ENCODE data around the gene VASN. TPM values are rescaled to one million over a fixed set of nuclear protein-coding genes. Genes with fewer than 3 reads are reported as not detected.

Gene VASN
- total RNA-seq, 1 experiment from 2014 or later: 5.4 TPM

GRCh38 chr16:4339909-4340308 is 31.7 kb upstream of the VASN start:
- no peaks in the 10 kb centered on the region for H3K9me3 ChIP-seq (ENCODE audit: low read depth, low read length, poor library complexity, severe bottlenecking)
- intact Hi-C loops (cut with micrococcal nuclease; ENCODE audit: unreplicated experiment): loop anchor here (10.0 kb wide), 1 partner anchor 145 kb away; no protein-coding TSS in a partner anchor
- no TSS peak for BruUV-seq (replicated peaks)
- TF ChIP-seq CTCF (conservative IDR thresholded peaks at IDR 0.05; ENCODE audit: low read depth, low read length) (peak; percentile 54), EZH2 (IDR thresholded peaks at IDR 0.05; ENCODE audit: borderline replicate concordance, low read depth, low read length, poor library complexity, severe bottlenecking) (no peak)
- ChIA-PET CTCF (interaction anchor here (0.6 to 1.4 kb wide), 6 partner anchors 11 to 69 kb away, joined by 3 to 15 read pairs (median 8); partner anchors contain the start of gene PAM16), POLR2A (ENCODE audit: low non-redundant PET) (interaction anchor here (0.6 kb wide), 2 partner anchors 14 to 242 kb away, joined by 10 read pairs; no protein-coding TSS in a partner anchor)
- no peaks in the 10 kb centered on the region for H3K27me3 ChIP-seq (replicated peaks; ENCODE audit: insufficient read depth, low read depth, low read length, poor library complexity)
- peak overlapping the region; percentile 53 for H3K27ac ChIP-seq (ENCODE audit: low read depth, low read length, poor library complexity, severe bottlenecking)
- peaks cover 23% of the 10 kb centered on the region for H3K4me1 ChIP-seq (ENCODE audit: insufficient read depth, low read length, poor library complexity, severe bottlenecking)
- DNase-seq (ENCODE audit: low spot score): peak; percentile 90
- H3K4me3 ChIP-seq (ENCODE audit: low read depth, low read length, poor library complexity, severe bottlenecking): no peak overlapping the region
- H3K36me3 ChIP-seq (ENCODE audit: insufficient read depth, low read length, poor library complexity, severe bottlenecking): peaks cover 30% of the 10 kb centered on the region

GRCh38 chr16:4340443-4340842 is 31.2 kb upstream of the VASN start:
- no TSS peak for BruUV-seq (replicated peaks)
- H3K4me3 ChIP-seq (ENCODE audit: low read depth, low read length, poor library complexity, severe bottlenecking): no peak overlapping the region
- TF ChIP-seq CTCF (conservative IDR thresholded peaks at IDR 0.05; ENCODE audit: low read depth, low read length) (no peak), EZH2 (IDR thresholded peaks at IDR 0.05; ENCODE audit: borderline replicate concordance, low read depth, low read length, poor library complexity, severe bottlenecking) (no peak)
- H3K4me1 ChIP-seq (ENCODE audit: insufficient read depth, low read length, poor library complexity, severe bottlenecking): peaks cover 23% of the 10 kb centered on the region
- H3K27ac ChIP-seq (ENCODE audit: low read depth, low read length, poor library complexity, severe bottlenecking): peak overlapping the region; percentile 45
- intact Hi-C loops (cut with micrococcal nuclease; ENCODE audit: unreplicated experiment): no loop called here
- no peaks in the 10 kb centered on the region for H3K27me3 ChIP-seq (replicated peaks; ENCODE audit: insufficient read depth, low read depth, low read length, poor library complexity)
- CTCF ChIA-PET: interaction anchor here (0.8 to 1.4 kb wide), 3 partner anchors 11 to 62 kb away, joined by 3 to 15 read pairs (median 6); partner anchors contain the start of gene PAM16
- H3K9me3 ChIP-seq (ENCODE audit: low read depth, low read length, poor library complexity, severe bottlenecking): no peaks in the 10 kb centered on the region
- POLR2A ChIA-PET (ENCODE audit: low non-redundant PET): interaction anchor here (0.6 kb wide), 1 partner anchor 242 kb away, joined by 10 read pairs; no protein-coding TSS in a partner anchor
- no peak for DNase-seq (ENCODE audit: low spot score)
- H3K36me3 ChIP-seq (ENCODE audit: insufficient read depth, low read length, poor library complexity, severe bottlenecking): peaks cover 30% of the 10 kb centered on the region

GRCh38 chr16:4341250-4341649 is 30.4 kb upstream of the VASN start:
- Histone ChIP-seq H3K36me3 (ENCODE audit: insufficient read depth, low read length, poor library complexity, severe bottlenecking) (peaks cover 30% of the 10 kb centered on the region), H3K9me3 (ENCODE audit: low read depth, low read length, poor library complexity, severe bottlenecking) (no peaks in the 10 kb centered on the region), H3K4me3 (ENCODE audit: low read depth, low read length, poor library complexity, severe bottlenecking) (no peak overlapping the region), H3K4me1 (ENCODE audit: insufficient read depth, low read length, poor library complexity, severe bottlenecking) (peaks cover 23% of the 10 kb centered on the region), H3K27ac (ENCODE audit: low read depth, low read length, poor library complexity, severe bottlenecking) (peak overlapping the region; percentile 45), H3K27me3 (replicated peaks; ENCODE audit: insufficient read depth, low read depth, low read length, poor library complexity) (no peaks in the 10 kb centered on the region)
- BruUV-seq (replicated peaks): no TSS peak
- CTCF ChIA-PET: interaction anchor here (0.5 to 1.4 kb wide), 3 partner anchors 57 to 215 kb away, joined by 3 to 8 read pairs (median 6); no protein-coding TSS in a partner anchor
- POLR2A ChIA-PET (ENCODE audit: low non-redundant PET): no interaction called here
- DNase-seq (ENCODE audit: low spot score): no peak
- intact Hi-C loops (cut with micrococcal nuclease; ENCODE audit: unreplicated experiment): no loop called here
- TF ChIP-seq EZH2 (IDR thresholded peaks at IDR 0.05; ENCODE audit: borderline replicate concordance, low read depth, low read length, poor library complexity, severe bottlenecking): no peak
- TF ChIP-seq CTCF (conservative IDR thresholded peaks at IDR 0.05; ENCODE audit: low read depth, low read length): no peak

All from A673 (cell line).